HepG2 (cell line): ENCODE results near the gene C2orf15. TPM values are rescaled to one million over a fixed set of nuclear protein-coding genes. Genes with fewer than 3 reads are reported as not detected.

Source experiments
- ARID4A ChIP-seq: sonication (generic); formaldehyde crosslinking; IDR thresholded peaks from 2 replicates; pipeline ENCODE4 v1.5.0; 2020; ENCODE audit warnings: mild to moderate bottlenecking, missing genetic modification reagents, borderline replicate concordance
- ETV5 ChIP-seq: IDR thresholded peaks from 2 replicates; pipeline ENCODE4 v1.6.1; 2018; ENCODE audit warnings: missing biosample characterization, missing genetic modification reagents, inconsistent platforms, borderline replicate concordance
- FOXC1 ChIP-seq: sonication (generic); formaldehyde crosslinking; IDR thresholded peaks from 2 replicates; pipeline ENCODE4 v1.8.0; 2022; ENCODE audit warnings: mild to moderate bottlenecking, missing genetic modification reagents, borderline replicate concordance
- NCOR1 ChIP-seq: fragments of 200-600 bp; sonication (generic); IDR thresholded peaks from 2 replicates; pipeline ENCODE4 v1.7.0; 2017; ENCODE audit warnings: antibody characterized with exemption, low read length, borderline replicate concordance
- PHF21A ChIP-seq: sonication (generic); formaldehyde crosslinking; IDR thresholded peaks from 2 replicates; pipeline ENCODE4 v1.5.0; 2020; ENCODE audit warnings: mild to moderate bottlenecking, missing genetic modification reagents
- SKIL ChIP-seq: sonication (generic); formaldehyde crosslinking; IDR thresholded peaks from 2 replicates; pipeline ENCODE4 v1.8.0; 2022; ENCODE audit warnings: missing genetic modification reagents, mild to moderate bottlenecking, moderate library complexity, borderline replicate concordance
- TIGD3 ChIP-seq: sonication (generic); formaldehyde crosslinking; IDR thresholded peaks from 2 replicates; pipeline ENCODE4 v1.5.1; 2020; ENCODE audit warnings: mild to moderate bottlenecking, missing genetic modification reagents, borderline replicate concordance
- ZNF12 ChIP-seq: sonication (generic); formaldehyde crosslinking; IDR thresholded peaks from 2 replicates; pipeline ENCODE4 v1.5.0; 2020; ENCODE audit warnings: missing genetic modification reagents
- ZNF180 ChIP-seq: sonication (generic); formaldehyde crosslinking; IDR thresholded peaks from 2 replicates; pipeline ENCODE4 v1.4.0; 2020; ENCODE audit warnings: low read depth, missing genetic modification reagents, borderline replicate concordance
- ZNF276 ChIP-seq: sonication (generic); formaldehyde crosslinking; IDR thresholded peaks from 2 replicates; pipeline ENCODE4 v1.4.0; 2020; ENCODE audit warnings: mild to moderate bottlenecking, low read depth, missing genetic modification reagents
- ZNF567 ChIP-seq: sonication (generic); formaldehyde crosslinking; IDR thresholded peaks from 2 replicates; pipeline ENCODE4 v1.8.1; 2023; ENCODE audit warnings: mild to moderate bottlenecking, missing genetic modification reagents, borderline replicate concordance
- ZNF609 ChIP-seq: sonication (generic); formaldehyde crosslinking; IDR thresholded peaks from 2 replicates; pipeline ENCODE4 v1.4.0; 2020; ENCODE audit warnings: mild to moderate bottlenecking, missing genetic modification reagents, borderline replicate concordance
- ZNF768 ChIP-seq: sonication (generic); formaldehyde crosslinking; IDR thresholded peaks from 2 replicates; pipeline ENCODE4 v1.4.0; 2020; ENCODE audit warnings: missing genetic modification reagents
- polyA plus RNA-seq, 8 experiments: library from polyadenylated mRNA; depleted of rRNA in 3 of 8; stranded (reverse) in 7 of 8; unstranded in 1 of 8; fragments of >200 nt; fragmentation: Illumina TruSeq in 4 of 8; extraction: Trizol in 4 of 8; gene quantifications; 2 replicates each; pipeline versions ENCODE4 v1.2.1 to v1.2.3, GENCODE V29; 2011 to 2016; ENCODE audit warnings: low read depth in 4 of 8, missing spikeins in 1 of 8, mixed read lengths in 1 of 8; ENCODE audit not compliant: insufficient read depth in 1 of 8
- total RNA-seq, 5 experiments: library from RNA; depleted of rRNA; stranded (reverse); fragments of >200 nt; fragmentation: Illumina TruSeq; extraction: Trizol; gene quantifications; 2 replicates each; pipeline ENCODE4 v1.2.3, GENCODE V29; 2016; ENCODE audit warnings: low read depth in 1 of 5

C2orf15 gene
- total and polyA plus RNA-seq, 2 of the 13 experiments (the other 11 are each of a cell fraction or from before 2014, with no cell fraction given), result 5.5 to 8.3 TPM

- TF ChIP-seq ZNF609 (CRISPR knock-in tag) (peak; percentile 21; the same call in 1 of the 2 replicates), ZNF768 (0 out of 2 replicates have a peak, but pooled peaks have one; percentile 14), NCOR1 (no peak), ETV5 (CRISPR knock-in tag) (peak; percentile 65), TIGD3 (peak; percentile 80; the same call in 1 of the 2 replicates), SKIL (CRISPR knock-in tag) (peak; percentile 53; the same call in 1 of the 2 replicates), PHF21A (peak; percentile 82), ZNF12 (peak; percentile 46; the same call in 1 of the 2 replicates), ZNF567 (CRISPR knock-in tag) (no peak; the same call in 1 of the 2 replicates), ZNF180 (CRISPR knock-in tag) (peak; percentile 70; the same call in 1 of the 2 replicates), FOXC1 (CRISPR knock-in tag) (peak; percentile 86; the same call in 1 of the 2 replicates), ZNF276 (peak; percentile 76; the same call in 1 of the 2 replicates), ARID4A (no peak; the same call in 1 of the 2 replicates)
Observed at GRCh38 chr2:99140860-99141109, 722 bp upstream of the C2orf15 start (continued).
